ENCODE data around the gene ZNF385D.

ZNF385D gene

DNA sequence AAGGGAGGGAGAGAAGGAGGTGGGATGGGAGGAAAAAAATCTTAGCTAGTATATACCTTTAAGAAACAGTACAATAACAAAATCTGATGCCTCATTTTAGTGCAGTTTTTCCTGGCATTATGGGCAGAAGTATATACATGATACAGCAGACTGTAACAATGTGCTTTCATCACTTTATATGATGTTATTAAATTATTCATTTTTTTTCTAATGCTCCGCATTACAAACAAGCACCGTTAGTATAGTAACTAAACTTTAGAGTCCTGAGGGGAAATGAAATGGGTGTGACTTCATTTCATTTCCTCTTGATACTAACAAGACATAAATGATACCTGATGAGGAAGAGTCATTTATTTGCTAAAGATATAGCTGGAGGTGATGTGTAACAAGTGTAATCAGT lies 325.3 kb downstream of the ZNF385D start:
- H3K27ac ChIP-seq, result no peak overlapping the region
- TF ChIP-seq, protein P1, sequence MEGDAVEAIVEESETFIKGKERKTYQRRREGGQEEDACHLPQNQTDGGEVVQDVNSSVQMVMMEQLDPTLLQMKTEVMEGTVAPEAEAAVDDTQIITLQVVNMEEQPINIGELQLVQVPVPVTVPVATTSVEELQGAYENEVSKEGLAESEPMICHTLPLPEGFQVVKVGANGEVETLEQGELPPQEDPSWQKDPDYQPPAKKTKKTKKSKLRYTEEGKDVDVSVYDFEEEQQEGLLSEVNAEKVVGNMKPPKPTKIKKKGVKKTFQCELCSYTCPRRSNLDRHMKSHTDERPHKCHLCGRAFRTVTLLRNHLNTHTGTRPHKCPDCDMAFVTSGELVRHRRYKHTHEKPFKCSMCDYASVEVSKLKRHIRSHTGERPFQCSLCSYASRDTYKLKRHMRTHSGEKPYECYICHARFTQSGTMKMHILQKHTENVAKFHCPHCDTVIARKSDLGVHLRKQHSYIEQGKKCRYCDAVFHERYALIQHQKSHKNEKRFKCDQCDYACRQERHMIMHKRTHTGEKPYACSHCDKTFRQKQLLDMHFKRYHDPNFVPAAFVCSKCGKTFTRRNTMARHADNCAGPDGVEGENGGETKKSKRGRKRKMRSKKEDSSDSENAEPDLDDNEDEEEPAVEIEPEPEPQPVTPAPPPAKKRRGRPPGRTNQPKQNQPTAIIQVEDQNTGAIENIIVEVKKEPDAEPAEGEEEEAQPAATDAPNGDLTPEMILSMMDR (IDR thresholded peaks at IDR 0.05), result no peak
- DNase-seq (ENCODE audit: low spot score), result no peak
- no peak overlapping the region for H3K4me3 ChIP-seq

DNA sequence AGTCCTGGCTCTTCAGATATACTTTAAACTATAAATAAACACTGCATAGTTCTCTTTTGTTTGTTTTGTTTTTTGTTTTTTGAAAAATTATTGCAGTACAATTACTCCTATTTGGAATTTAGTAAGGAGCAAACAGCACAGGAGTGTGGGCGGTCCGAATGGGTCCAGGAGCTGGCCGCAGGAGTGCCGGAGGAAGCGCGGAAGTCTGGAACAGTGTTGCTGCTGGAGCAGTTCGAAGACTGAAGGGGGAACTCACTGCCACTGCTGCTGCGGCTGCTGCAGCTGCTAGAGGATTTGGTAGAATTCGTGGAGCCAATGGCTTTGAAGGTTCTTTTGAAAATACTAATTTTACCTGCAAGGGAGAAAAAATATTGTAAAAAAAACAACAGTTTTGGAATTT lies 329.9 kb downstream of the ZNF385D start:
- DNase-seq (ENCODE audit: low spot score), result no peak
- Histone ChIP-seq H3K27ac (no peak overlapping the region), H3K4me3 (no peak overlapping the region)
- TF ChIP-seq, protein P1 (IDR thresholded peaks at IDR 0.05), result no peak

DNA sequence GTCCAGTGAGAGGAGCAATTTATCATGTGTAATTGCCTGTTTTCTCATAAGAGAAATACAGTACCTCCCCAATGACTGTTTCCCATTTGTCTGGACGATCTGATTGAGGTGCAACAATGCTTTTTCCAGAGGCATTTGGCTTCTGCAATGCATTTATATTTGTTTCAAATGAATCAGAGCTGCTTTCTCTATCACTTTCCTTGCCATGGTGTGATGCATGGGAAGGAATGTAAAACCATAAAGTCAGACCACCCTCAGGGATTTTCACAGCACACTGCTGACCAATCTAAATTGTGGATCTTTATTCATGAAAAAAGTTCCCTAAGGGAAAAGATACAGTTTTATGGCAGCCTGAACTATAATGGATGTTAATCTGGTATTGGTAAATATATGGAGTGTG lies 333.0 kb downstream of the ZNF385D start:
- no peak overlapping the region for H3K4me3 ChIP-seq
- DNase-seq (ENCODE audit: low spot score), result no peak
- TF ChIP-seq, protein P1 (IDR thresholded peaks at IDR 0.05), result no peak
- no peak overlapping the region for H3K27ac ChIP-seq

DNA sequence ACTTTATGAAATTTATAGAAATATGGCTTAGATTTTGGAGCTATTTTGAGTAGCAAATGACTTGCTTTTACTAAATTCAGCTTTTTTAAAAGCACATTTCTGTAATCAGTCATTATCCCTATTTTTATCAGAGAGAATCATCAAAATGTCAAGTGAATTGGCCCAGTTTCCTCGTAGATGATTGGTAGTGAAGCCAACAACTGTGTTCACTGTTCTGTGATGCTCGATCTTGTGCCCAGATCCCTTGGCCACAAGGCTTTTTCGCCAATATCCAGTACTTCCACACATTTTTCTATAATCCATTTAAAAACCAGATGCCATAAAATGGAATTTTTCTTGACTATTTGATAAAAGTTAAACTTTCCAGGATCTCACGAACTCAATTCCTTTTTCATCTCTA lies 336.5 kb downstream of the ZNF385D start:
- no peak overlapping the region for H3K27ac ChIP-seq

DNA sequence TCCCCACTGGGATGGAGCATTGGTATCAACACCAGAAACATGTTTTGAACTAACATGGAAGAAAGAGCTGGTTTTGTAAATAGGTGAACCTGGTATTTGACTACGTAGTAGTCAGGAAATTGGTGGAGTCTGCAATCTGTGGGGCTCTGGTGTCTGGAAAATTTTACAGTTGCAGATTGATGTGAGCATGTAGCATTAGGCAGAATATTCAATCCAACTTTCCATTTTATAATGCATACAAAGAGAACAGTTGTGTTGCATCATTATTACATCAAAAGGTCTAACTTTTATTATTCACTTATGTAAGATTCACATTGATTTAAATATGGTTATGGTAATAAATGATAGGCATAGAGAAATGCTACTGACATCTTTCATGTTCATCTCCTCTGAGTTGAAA lies 340.0 kb downstream of the ZNF385D start:
- H3K27ac ChIP-seq, result no peak overlapping the region
- no peak overlapping the region for H3K4me3 ChIP-seq
- no peak for DNase-seq (ENCODE audit: low spot score)
- TF ChIP-seq, protein P1 (IDR thresholded peaks at IDR 0.05), result no peak

More for the DNA sequence above, 336.5 kb downstream of the ZNF385D start:
- DNase-seq (ENCODE audit: low spot score), result no peak
- TF ChIP-seq, protein P1 (IDR thresholded peaks at IDR 0.05), result no peak
- no peak overlapping the region for H3K4me3 ChIP-seq

DNA sequence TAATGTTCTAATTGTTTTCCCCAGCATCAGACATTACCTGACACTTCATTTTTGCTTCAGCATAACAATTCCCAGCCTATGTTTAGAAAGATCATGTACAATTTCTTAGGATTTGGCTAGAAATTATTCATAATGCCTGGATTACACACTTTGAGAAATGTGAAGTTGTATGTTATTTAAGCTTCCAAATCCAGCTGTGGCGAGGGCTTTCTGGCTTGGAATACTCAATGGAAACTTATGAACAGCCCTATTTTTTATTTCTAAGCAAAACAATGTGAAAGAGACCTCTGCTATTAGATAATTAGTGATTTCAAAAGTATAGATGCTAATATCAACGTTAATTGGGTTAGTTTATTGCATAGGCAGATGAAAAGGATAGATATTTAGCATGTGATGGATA lies 341.6 kb downstream of the ZNF385D start:
- TF ChIP-seq, protein P1 (IDR thresholded peaks at IDR 0.05), result no peak
- Histone ChIP-seq H3K27ac (no peak overlapping the region), H3K4me3 (no peak overlapping the region)
- DNase-seq (ENCODE audit: low spot score), result no peak

DNA sequence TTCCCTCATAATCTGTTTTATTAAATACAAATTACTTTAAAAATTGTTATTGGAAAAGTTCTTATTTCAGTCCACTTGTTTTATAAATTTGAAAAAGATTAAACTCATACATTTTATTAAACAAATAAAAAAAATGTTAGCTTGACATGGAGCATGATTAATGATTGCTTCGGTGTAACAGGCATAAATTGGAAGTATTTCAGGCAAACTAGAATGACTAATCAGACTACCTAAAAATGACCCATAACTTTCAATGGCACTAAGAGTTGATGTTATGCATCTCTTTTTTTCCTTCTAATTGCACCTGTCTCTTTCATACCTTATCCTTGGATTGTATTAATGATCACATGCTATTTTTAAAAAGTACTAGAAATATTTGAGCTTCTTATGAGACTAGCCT lies 343.3 kb downstream of the ZNF385D start:
- DNase-seq (ENCODE audit: low spot score), result no peak
- TF ChIP-seq, protein P1 (IDR thresholded peaks at IDR 0.05), result no peak
- Histone ChIP-seq H3K27ac (no peak overlapping the region), H3K4me3 (no peak overlapping the region)
